GM23338 (cell line): Measurements from ENCODE around the gene OBSCN. TPM values are rescaled to one million over a fixed set of nuclear protein-coding genes. Genes with fewer than 3 reads are reported as not detected.

Experiments
- ATAC-seq: fragments of 200-7000 bp; cut with Tn5 transposase; 3 replicates; pipeline ENCODE4 v1.9.1; 2020
- DNase-seq: peaks from one replicate; pipeline ENCODE4 v3.0.0-alpha.2; 2015; ENCODE audit warnings: low spot score
- H2AFZ ChIP-seq: fragments of 200-600 bp; sonication (generic); 2 replicates; pipeline ENCODE4 v1.8.0; 2016; ENCODE audit warnings: antibody characterized with exemption, mild to moderate bottlenecking, moderate library complexity
- H3F3A ChIP-seq: fragments of 200-600 bp; sonication (generic); replicated peaks from 2 replicates; pipeline ENCODE4 v1.8.0; 2017; ENCODE audit warnings: antibody characterized with exemption, mixed run types, low read depth
- H3K27ac ChIP-seq: fragments of 200-600 bp; sonication (generic); 2 replicates; pipeline ENCODE4 v1.6.1; 2016; ENCODE audit warnings: low read depth
- H3K27me3 ChIP-seq: fragments of 200-600 bp; sonication (generic); 2 replicates; pipeline ENCODE4 v1.8.0; 2016; ENCODE audit warnings: mild to moderate bottlenecking, mixed run types, moderate library complexity; ENCODE audit not compliant: insufficient read depth
- H3K36me3 ChIP-seq: fragments of 200-600 bp; sonication (generic); 2 replicates; pipeline ENCODE4 v1.8.0; 2016; ENCODE audit warnings: mild to moderate bottlenecking; ENCODE audit not compliant: insufficient read depth
- H3K4me1 ChIP-seq: fragments of 200-600 bp; sonication (generic); 2 replicates; pipeline ENCODE4 v1.8.0; 2016; ENCODE audit warnings: mild to moderate bottlenecking, moderate library complexity; ENCODE audit not compliant: insufficient read depth
- H3K4me2 ChIP-seq: fragments of 200-600 bp; sonication (generic); 2 replicates; pipeline ENCODE4 v1.7.1; 2017; ENCODE audit warnings: mixed run types
- H3K4me3 ChIP-seq: fragments of 200-600 bp; sonication (generic); 2 replicates; pipeline ENCODE4 v1.6.1; 2016; ENCODE audit warnings: mixed run types
- H3K79me2 ChIP-seq: fragments of 200-600 bp; sonication (generic); replicated peaks from 2 replicates; pipeline ENCODE4 v1.8.0; 2017; ENCODE audit warnings: mild to moderate bottlenecking; ENCODE audit not compliant: insufficient read depth
- H3K9me2 ChIP-seq: fragments of 200-600 bp; sonication (generic); 2 replicates; pipeline ENCODE4 v1.8.0; 2017; ENCODE audit not compliant: insufficient read depth
- H4K20me1 ChIP-seq: fragments of 200-600 bp; sonication (generic); replicated peaks from 2 replicates; pipeline ENCODE4 v1.8.0; 2017; ENCODE audit warnings: mild to moderate bottlenecking; ENCODE audit not compliant: insufficient read depth
- H3K27ac Mint-ChIP-seq: 2 replicates; pipeline ENCODE4 v1.8.0; 2020; ENCODE audit warnings: inconsistent platforms, mild to moderate bottlenecking, moderate library complexity, mixed read lengths
- H3K27me3 Mint-ChIP-seq: 3 replicates; pipeline ENCODE4 v1.8.0; 2022; ENCODE audit warnings: low read depth, mild to moderate bottlenecking, moderate library complexity, mixed read lengths, inconsistent platforms; ENCODE audit not compliant: insufficient read depth, poor library complexity
- H3K36me3 Mint-ChIP-seq: 3 replicates; pipeline ENCODE4 v1.8.0; 2021; ENCODE audit warnings: low read depth, mild to moderate bottlenecking, inconsistent platforms, moderate library complexity, mixed read lengths
- H3K4me1 Mint-ChIP-seq: 3 replicates; pipeline ENCODE4 v1.8.0; 2020; ENCODE audit warnings: mild to moderate bottlenecking, inconsistent platforms, mixed read lengths
- H3K4me3 Mint-ChIP-seq: 3 replicates; pipeline ENCODE4 v1.8.0; 2021; ENCODE audit warnings: moderate library complexity, mild to moderate bottlenecking, inconsistent platforms, mixed read lengths
- H3K9me3 Mint-ChIP-seq: 3 replicates; pipeline ENCODE4 v1.8.0; 2020; ENCODE audit warnings: moderate library complexity, mild to moderate bottlenecking, inconsistent platforms, mixed read lengths
- EZH2phosphoT487 ChIP-seq: fragments of 200-600 bp; sonication (generic); IDR thresholded peaks from one replicate; pipeline ENCODE4 v1.8.1; 2018; ENCODE audit warnings: antibody characterized with exemption; ENCODE audit not compliant: unreplicated experiment
- JUNB ChIP-seq: IDR thresholded peaks from one replicate; pipeline ENCODE4 v1.6.1; 2016; ENCODE audit warnings: antibody characterized with exemption; ENCODE audit not compliant: unreplicated experiment
- NANOG ChIP-seq: IDR thresholded peaks from 2 replicates; pipeline ENCODE4 v1.6.1; 2016; ENCODE audit warnings: antibody characterized with exemption, borderline replicate concordance
- STAT1 ChIP-seq: IDR thresholded peaks from one replicate; pipeline ENCODE4 v1.6.1; 2016; ENCODE audit warnings: antibody characterized with exemption; ENCODE audit not compliant: unreplicated experiment
- ZNF114 ChIP-seq: fragments of 250-450 bp; sonication (Bioruptor Pico); IDR thresholded peaks from 2 replicates; pipeline ENCODE4 v1.5.0; 2020; ENCODE audit warnings: mild to moderate bottlenecking, moderate library complexity
- ZNF331 ChIP-seq: fragments of 250-450 bp; sonication (Bioruptor Pico); IDR thresholded peaks from 2 replicates; pipeline ENCODE4 v1.5.0; 2020; ENCODE audit warnings: low read depth, mild to moderate bottlenecking, moderate library complexity
- polyA plus RNA-seq: library from polyadenylated mRNA; unstranded; fragments of >200 nt; fragmentation: Nextera tagmentation; extraction: Ambion mirVana; gene quantifications from 2 replicates; pipeline ENCODE4 v1.2.1, GENCODE V29; 2016
- total RNA-seq: library from RNA; depleted of rRNA; stranded (reverse); fragments of >200 nt; shearing (Covaris generic); gene quantifications from 2 replicates; pipeline ENCODE4 v1.2.3, GENCODE V29; 2014
- TF ChIP-seq, protein P1 (sequence below): IDR thresholded peaks from one replicate; pipeline ENCODE4 v1.6.1; 2018; ENCODE audit warnings: antibody characterized with exemption; ENCODE audit not compliant: unreplicated experiment
- TF ChIP-seq, protein P2 (sequence below), 2 experiments: fragments of 200-600 bp in 1 of 2; sonication (generic) in 1 of 2; conservative IDR thresholded peaks; 2 replicates each; pipeline versions ENCODE4 v1.5.1 to v1.6.1; 2016 to 2017; ENCODE audit warnings: antibody characterized with exemption in 2 of 2, low read depth in 2 of 2, mild to moderate bottlenecking in 2 of 2, moderate library complexity in 1 of 2

Gene OBSCN
- total and polyA plus RNA-seq, 2 experiments from 2014 or later: 8.4 to 38.5 TPM

DNA sequence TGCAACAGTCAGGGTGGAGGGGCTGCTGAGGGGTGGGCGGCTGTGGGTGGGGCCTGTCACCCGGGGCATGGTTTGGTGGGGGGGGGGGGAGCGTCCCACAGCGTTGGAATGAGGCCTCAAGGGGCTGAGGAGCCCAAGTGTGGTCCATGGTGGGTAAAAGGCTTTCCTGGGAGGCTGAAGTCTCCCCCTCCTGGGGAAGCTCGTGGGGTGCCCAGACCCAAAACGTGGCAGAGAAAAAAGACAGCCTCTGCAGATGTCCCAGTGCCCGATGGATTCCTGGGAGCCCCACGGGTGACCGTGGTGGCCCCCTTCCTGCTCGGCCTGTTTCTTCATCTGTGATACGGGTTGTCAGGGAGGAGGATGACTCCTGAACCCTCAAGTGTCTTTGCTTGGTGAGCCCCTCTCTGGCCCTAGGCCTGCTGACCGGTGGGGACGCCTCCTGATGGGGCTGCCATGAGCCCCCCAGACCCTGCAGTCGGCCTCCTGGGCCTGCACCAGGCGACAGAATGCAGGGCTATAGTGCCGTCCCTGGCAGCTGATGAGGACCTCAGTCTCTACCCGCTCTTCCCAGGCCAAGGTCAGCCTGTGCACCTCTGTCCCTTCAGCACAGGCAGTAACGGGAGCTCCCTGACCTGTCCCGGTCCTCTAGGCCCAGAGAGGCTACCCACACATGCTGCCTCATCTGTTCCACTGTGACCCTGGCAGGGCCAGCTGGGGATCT, 1.1 kb downstream of the OBSCN start (continued):
- TF ChIP-seq, protein P1, sequence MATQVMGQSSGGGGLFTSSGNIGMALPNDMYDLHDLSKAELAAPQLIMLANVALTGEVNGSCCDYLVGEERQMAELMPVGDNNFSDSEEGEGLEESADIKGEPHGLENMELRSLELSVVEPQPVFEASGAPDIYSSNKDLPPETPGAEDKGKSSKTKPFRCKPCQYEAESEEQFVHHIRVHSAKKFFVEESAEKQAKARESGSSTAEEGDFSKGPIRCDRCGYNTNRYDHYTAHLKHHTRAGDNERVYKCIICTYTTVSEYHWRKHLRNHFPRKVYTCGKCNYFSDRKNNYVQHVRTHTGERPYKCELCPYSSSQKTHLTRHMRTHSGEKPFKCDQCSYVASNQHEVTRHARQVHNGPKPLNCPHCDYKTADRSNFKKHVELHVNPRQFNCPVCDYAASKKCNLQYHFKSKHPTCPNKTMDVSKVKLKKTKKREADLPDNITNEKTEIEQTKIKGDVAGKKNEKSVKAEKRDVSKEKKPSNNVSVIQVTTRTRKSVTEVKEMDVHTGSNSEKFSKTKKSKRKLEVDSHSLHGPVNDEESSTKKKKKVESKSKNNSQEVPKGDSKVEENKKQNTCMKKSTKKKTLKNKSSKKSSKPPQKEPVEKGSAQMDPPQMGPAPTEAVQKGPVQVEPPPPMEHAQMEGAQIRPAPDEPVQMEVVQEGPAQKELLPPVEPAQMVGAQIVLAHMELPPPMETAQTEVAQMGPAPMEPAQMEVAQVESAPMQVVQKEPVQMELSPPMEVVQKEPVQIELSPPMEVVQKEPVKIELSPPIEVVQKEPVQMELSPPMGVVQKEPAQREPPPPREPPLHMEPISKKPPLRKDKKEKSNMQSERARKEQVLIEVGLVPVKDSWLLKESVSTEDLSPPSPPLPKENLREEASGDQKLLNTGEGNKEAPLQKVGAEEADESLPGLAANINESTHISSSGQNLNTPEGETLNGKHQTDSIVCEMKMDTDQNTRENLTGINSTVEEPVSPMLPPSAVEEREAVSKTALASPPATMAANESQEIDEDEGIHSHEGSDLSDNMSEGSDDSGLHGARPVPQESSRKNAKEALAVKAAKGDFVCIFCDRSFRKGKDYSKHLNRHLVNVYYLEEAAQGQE: no peak
- no peak for TF ChIP-seq STAT1
- no peak for TF ChIP-seq ZNF114 (CRISPR knock-in tag)
- TF ChIP-seq, protein P2, sequence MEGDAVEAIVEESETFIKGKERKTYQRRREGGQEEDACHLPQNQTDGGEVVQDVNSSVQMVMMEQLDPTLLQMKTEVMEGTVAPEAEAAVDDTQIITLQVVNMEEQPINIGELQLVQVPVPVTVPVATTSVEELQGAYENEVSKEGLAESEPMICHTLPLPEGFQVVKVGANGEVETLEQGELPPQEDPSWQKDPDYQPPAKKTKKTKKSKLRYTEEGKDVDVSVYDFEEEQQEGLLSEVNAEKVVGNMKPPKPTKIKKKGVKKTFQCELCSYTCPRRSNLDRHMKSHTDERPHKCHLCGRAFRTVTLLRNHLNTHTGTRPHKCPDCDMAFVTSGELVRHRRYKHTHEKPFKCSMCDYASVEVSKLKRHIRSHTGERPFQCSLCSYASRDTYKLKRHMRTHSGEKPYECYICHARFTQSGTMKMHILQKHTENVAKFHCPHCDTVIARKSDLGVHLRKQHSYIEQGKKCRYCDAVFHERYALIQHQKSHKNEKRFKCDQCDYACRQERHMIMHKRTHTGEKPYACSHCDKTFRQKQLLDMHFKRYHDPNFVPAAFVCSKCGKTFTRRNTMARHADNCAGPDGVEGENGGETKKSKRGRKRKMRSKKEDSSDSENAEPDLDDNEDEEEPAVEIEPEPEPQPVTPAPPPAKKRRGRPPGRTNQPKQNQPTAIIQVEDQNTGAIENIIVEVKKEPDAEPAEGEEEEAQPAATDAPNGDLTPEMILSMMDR (conservative IDR thresholded peaks at IDR 0.05; ENCODE audit: low read depth in 2 of 2): no peak
- TF ChIP-seq ZNF331 (CRISPR knock-in tag): no peak
- TF ChIP-seq JUNB: no peak

DNA sequence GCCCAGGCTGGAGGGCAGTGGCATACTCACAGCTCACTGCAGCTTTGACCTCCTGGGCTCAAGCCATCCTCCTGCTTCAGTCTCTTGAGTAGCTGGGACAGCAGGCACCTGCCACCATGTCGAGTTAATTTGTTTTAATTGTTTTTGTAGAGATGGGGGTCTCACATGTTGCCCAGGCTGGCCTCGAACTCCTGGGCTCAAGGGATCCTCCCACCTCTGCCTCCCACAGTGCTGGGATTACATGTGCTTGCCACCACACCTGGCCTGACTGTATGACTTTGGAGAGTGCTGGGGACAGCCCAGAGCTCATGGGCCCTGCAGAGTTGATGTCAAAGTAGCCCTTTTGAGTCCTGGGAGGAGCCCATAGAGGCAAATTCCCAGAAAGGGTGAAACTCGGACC, 1.8 kb downstream of the OBSCN start:
- ATAC-seq: no peak
- no peak overlapping the region for H3K27ac ChIP-seq

More for the DNA sequence above, 1.8 kb downstream of the OBSCN start:
- Histone ChIP-seq H3K4me1 (no peaks in the 10 kb centered on the region), H3K4me2 (no peak overlapping the region), H3K36me3 (no peaks in the 10 kb centered on the region), H3K4me3 (no peak overlapping the region), H3F3A (no peaks in the 10 kb centered on the region), H4K20me1 (no peaks in the 10 kb centered on the region), H2AFZ (no peak overlapping the region), H3K27me3 (peaks cover 29% of the 10 kb centered on the region), H3K9me2 (no peaks in the 10 kb centered on the region), H3K79me2 (no peaks in the 10 kb centered on the region)
- H3K4me1 Mint-ChIP-seq: peaks cover 3% of the 10 kb centered on the region; the same call in 2 of the 3 replicates
- no peak overlapping the region for H3K27ac Mint-ChIP-seq
- no peaks in the 10 kb centered on the region for H3K9me3 Mint-ChIP-seq
- DNase-seq: no peak
- no peaks in the 10 kb centered on the region for H3K36me3 Mint-ChIP-seq
- no peak overlapping the region for H3K4me3 Mint-ChIP-seq
- peaks cover 18% of the 10 kb centered on the region for H3K27me3 Mint-ChIP-seq
- no peak for TF ChIP-seq JUNB
- no peak for TF ChIP-seq ZNF331 (CRISPR knock-in tag)
- TF ChIP-seq STAT1: no peak
- no peak for TF ChIP-seq NANOG
- TF ChIP-seq, protein P1: no peak
- TF ChIP-seq ZNF114 (CRISPR knock-in tag): no peak
- no peak for TF ChIP-seq EZH2phosphoT487
- TF ChIP-seq, protein P2 (conservative IDR thresholded peaks at IDR 0.05; ENCODE audit: low read depth in 2 of 2): no peak
